ENCODE measurements around the gene TBCK. TPM values are rescaled to one million over a fixed set of nuclear protein-coding genes. Genes with fewer than 3 reads are reported as not detected.

The TBCK gene
- total RNA-seq, 4 donors from 2014 or later: 46.5 to 55.3 (median 51.4) TPM

GRCh38 chr4:106160560-106160959 lies 155.4 kb downstream of the TBCK start:
- Histone ChIP-seq H3K27ac (no peak overlapping the region), H3K36me3 (peaks cover 0 to 43% (median 0%) of the 10 kb centered on the region in 3 donors), H3K9me3 (peaks cover 0 to 2% (median 0%) of the 10 kb centered on the region in 4 donors), H3K4me1 (peaks cover 0 to 8% (median 0%) of the 10 kb centered on the region in 4 donors), H3K4me3 (no peak overlapping the region), H3K27me3 (no peaks in the 10 kb centered on the region)
- 84 to 87% methylated on average over 2 of the region's 2 CpGs for WGBS, 2 donors
- TF ChIP-seq EP300 (IDR thresholded peaks at IDR 0.05) (peak in 1 of 2 donors; percentile 51), POLR2A (IDR thresholded peaks at IDR 0.05) (no peak)
- DNase-seq (ENCODE audit: low spot score in 2 of 2): no peak

- TF ChIP-seq POLR2A (IDR thresholded peaks at IDR 0.05): no peak
- no peak for TF ChIP-seq EP300 (IDR thresholded peaks at IDR 0.05)
- no peak for TF ChIP-seq CTCF (IDR thresholded peaks at IDR 0.05)
- no peak overlapping the region for H3K4me3 ChIP-seq
- DNase-seq (ENCODE audit: low spot score in 2 of 2): no peak
- H3K36me3 ChIP-seq: peaks cover 0 to 38% (median 0%) of the 10 kb centered on the region in 3 donors
- H3K4me1 ChIP-seq: peaks cover 0 to 7% (median 0%) of the 10 kb centered on the region in 4 donors
- no peaks in the 10 kb centered on the region for H3K27me3 ChIP-seq
- WGBS, 2 donors: 29 to 34% methylated on average over 2 of the region's 2 CpGs
- peaks cover 0 to 22% (median 0%) of the 10 kb centered on the region in 4 donors for H3K9me3 ChIP-seq
- H3K27ac ChIP-seq: no peak overlapping the region
Observed at GRCh38 chr4:106149911-106150310, 166.1 kb downstream of the TBCK start.

GRCh38 chr4:106149026-106149425 lies 167.0 kb downstream of the TBCK start:
- Histone ChIP-seq H3K4me1 (peaks cover 0 to 7% (median 0%) of the 10 kb centered on the region in 4 donors), H3K36me3 (peaks cover 0 to 45% (median 0%) of the 10 kb centered on the region in 3 donors), H3K27ac (no peak overlapping the region), H3K9me3 (peaks cover 0 to 22% (median 0%) of the 10 kb centered on the region in 4 donors), H3K27me3 (no peaks in the 10 kb centered on the region), H3K4me3 (no peak overlapping the region)
- WGBS, 2 donors: 94 to 95% methylated on average over 1 of the region's 1 CpG
- TF ChIP-seq POLR2A (IDR thresholded peaks at IDR 0.05) (no peak), EP300 (IDR thresholded peaks at IDR 0.05) (no peak), CTCF (IDR thresholded peaks at IDR 0.05) (no peak)
- no peak for DNase-seq (ENCODE audit: low spot score in 2 of 2)

- no peak for DNase-seq (ENCODE audit: low spot score in 2 of 2)
- WGBS, 2 donors: 75 to 80% methylated on average over 3 of the region's 3 CpGs
- TF ChIP-seq EP300 (IDR thresholded peaks at IDR 0.05) (no peak), POLR2A (IDR thresholded peaks at IDR 0.05) (no peak), CTCF (IDR thresholded peaks at IDR 0.05) (no peak)
Observed at GRCh38 chr4:106142616-106143127, 173.3 kb downstream of the TBCK start.

GRCh38 chr4:106140601-106141000 lies 175.4 kb downstream of the TBCK start:
- H3K4me3 ChIP-seq: no peak overlapping the region
- H3K27me3 ChIP-seq: no peaks in the 10 kb centered on the region
- no peak for DNase-seq (ENCODE audit: low spot score in 2 of 2)
- peaks cover 0 to 14% (median 0%) of the 10 kb centered on the region in 3 donors for H3K36me3 ChIP-seq
- TF ChIP-seq CTCF (IDR thresholded peaks at IDR 0.05): no peak
- TF ChIP-seq POLR2A (IDR thresholded peaks at IDR 0.05): no peak
- no peak for TF ChIP-seq EP300 (IDR thresholded peaks at IDR 0.05)
- H3K9me3 ChIP-seq: no peaks in the 10 kb centered on the region
- no peaks in the 10 kb centered on the region for H3K4me1 ChIP-seq
- no peak overlapping the region for H3K27ac ChIP-seq
- WGBS, 2 donors: 83 to 86% methylated on average over 1 of the region's 1 CpG

More at GRCh38 chr4:106142616-106143127, 173.3 kb downstream of the TBCK start:
- Histone ChIP-seq H3K4me3 (no peak overlapping the region), H3K4me1 (no peaks in the 10 kb centered on the region), H3K27ac (no peak overlapping the region), H3K36me3 (peaks cover 0 to 26% (median 0%) of the 10 kb centered on the region in 3 donors), H3K27me3 (no peaks in the 10 kb centered on the region), H3K9me3 (peaks cover 0 to 9% (median 0%) of the 10 kb centered on the region in 4 donors)
